Measurements from ENCODE around the gene E2F3.

The E2F3 gene

DNA sequence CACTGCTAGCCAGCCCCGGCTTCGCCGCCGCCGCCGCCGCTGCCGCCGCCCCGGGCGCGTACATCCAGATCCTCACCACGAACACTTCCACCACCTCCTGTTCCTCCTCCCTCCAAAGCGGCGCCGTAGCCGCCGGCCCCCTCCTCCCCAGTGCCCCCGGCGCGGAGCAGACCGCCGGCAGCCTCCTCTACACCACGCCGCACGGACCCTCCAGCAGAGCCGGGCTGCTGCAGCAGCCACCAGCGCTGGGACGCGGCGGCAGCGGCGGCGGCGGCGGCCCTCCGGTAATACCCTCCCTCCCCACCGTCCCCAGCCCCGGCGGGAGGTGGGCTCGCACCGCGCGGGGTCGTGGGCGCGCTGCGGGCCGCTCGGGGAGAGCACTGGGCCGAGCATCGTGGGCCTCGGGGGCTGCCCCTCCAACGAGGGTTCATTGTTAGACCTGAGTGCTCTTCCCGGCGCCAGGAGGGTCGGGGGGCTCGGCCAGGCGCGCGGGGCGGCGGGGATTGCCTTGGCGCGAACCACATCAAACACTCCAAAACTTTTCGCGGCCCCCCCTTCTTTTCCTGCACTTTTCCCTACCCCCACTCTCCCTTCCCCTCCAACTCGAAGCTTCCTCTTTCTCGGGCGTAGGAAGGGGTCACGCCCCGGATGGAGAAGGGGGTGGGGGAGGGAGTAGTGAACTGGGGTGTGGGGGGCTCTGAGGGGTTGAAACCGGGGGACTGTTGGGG lies 827 bp downstream of the E2F3 start:
- DNase-seq (ENCODE audit: low spot score) = peak; percentile 45

GRCh38 chr6:20403070-20403765 lies 1.5 kb downstream of the E2F3 start:
- DNase-seq (ENCODE audit: low spot score) = peak; percentile 72

- DNase-seq (ENCODE audit: low spot score) = peak; percentile 16
Observed at GRCh38 chr6:20403766-20404640, 2.3 kb downstream of the E2F3 start.

- peak; percentile 26 for DNase-seq (ENCODE audit: low spot score)
Observed at GRCh38 chr6:20404641-20405032, 3.0 kb downstream of the E2F3 start.

DNA sequence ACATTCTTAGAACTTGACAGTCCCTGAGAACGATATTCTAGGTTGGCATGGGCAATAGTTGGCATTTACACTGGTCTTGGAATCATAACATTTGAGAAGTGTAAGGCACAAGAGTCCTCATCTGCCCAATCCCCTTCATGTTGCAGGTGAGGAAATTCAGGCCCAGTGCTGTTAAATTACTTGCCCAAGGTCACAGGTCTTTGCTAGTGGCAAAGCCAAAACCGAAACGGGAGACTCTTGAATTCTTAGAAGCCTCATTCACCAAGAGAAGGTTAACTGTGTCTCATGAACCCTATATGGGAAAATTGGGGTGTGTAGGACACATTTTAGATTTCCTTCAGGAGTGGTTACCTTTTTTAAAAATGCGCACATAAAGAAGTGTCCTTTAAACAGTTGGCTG lies 7.2 kb downstream of the E2F3 start:
- DNase-seq (ENCODE audit: low spot score) = no peak

- DNase-seq (ENCODE audit: low spot score) = no peak
Observed at GRCh38 chr6:20409427-20409971, 7.8 kb downstream of the E2F3 start.

GRCh38 chr6:20411544-20411943 lies 9.9 kb downstream of the E2F3 start:
- no peak for DNase-seq (ENCODE audit: low spot score)

- no peak for DNase-seq (ENCODE audit: low spot score)
Observed at GRCh38 chr6:20411953-20412681, 10.4 kb downstream of the E2F3 start.

GRCh38 chr6:20412682-20413073 lies 11.0 kb downstream of the E2F3 start:
- DNase-seq (ENCODE audit: low spot score) = no peak

DNA sequence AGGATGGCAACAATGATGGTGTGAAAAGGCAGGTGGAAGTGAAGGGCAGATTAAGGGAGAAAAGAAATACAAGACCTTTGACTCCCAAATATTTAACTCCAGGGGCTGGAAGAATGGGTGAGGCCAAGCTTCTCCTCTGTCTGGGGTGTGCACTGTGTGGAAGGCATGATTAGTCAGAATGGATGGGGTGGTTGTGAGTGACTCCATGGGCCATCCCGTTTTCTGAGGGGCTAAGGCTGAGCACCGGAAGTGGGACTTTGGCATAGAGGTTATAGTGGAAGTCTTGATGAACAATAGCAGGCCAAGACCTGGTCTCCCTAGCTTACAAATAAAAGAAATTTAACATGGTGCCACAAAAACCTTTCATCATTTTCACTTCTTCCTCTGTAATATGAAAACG lies 12.1 kb downstream of the E2F3 start:
- DNase-seq (ENCODE audit: low spot score) = no peak

DNA sequence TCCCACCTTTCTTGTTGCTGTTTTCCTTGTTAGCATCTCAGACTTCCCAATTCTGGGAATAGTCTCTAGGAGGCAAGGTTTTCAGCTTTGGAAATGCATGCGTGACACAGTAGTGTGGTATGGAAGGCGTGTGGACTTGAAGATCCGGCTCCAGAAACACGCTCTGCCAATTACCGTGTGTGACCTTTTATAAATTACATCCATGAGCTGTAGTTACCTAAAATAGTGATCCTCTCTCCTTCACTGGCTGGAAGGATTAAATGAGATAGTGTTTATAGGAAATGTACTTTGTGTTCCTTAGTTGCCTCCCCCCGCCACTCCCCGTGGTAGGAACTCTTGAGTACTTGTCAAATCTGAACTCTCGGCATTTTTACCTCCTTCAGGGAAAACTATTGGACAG lies 13.0 kb downstream of the E2F3 start:
- no peak for DNase-seq (ENCODE audit: low spot score)

DNA sequence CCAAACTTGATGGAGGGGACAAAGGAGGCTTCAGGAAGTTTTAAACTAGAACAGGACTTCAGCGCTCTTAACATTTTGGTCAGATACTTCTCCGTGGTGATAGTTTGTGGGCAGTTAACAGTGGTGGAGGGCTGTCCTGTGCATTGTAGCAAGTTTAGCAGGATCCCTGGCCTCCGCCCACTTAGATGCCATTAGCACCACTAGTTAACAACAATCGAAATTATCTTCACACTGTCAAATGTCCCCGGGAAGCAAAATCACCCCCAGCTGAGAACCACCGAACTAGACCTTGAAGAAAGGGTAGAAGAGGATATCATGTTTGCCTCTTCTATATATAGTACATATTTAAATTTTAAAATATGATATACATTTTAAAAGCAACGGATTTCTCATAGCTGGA lies 13.6 kb downstream of the E2F3 start:
- no peak for DNase-seq (ENCODE audit: low spot score)

GRCh38 chr6:20415712-20416454 lies 14.2 kb downstream of the E2F3 start:
- no peak for DNase-seq (ENCODE audit: low spot score)

DNA sequence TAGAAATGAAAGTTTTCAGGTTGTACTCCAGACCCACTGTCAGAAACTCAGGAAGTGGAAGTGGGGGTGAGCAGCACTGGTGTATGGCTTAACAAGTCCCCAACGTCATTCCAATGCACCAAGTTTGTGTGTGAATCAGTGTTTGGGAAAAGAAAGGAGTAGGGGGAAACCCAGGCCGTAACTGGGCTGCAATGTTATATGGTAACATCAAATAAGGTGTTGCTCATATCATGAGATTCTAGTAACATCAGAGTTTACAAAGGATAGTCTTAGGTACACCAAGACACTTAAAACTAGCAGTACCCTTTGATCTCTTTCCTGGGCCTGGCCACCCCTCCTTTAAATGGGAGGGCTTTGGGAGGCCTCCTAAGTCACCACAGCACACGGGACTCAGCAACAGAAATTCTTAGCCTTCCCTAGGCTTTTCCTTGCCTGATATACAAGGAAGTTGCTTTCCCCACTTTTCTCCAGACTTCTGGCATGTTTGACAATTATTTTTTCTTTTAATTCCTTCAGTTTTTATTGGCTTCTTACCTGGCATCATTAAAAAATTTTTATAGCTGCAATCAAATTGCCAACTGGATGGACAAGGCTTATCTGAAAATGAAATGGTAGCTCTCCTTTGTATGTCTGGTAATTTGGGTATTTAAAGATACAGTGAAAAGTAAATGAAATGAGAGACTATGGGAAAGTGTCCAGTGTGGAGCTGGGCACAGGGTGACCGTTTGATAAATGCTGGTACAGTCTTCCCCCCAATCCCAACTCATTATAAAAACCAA lies 15.1 kb downstream of the E2F3 start:
- DNase-seq (ENCODE audit: low spot score) = no peak

DNA sequence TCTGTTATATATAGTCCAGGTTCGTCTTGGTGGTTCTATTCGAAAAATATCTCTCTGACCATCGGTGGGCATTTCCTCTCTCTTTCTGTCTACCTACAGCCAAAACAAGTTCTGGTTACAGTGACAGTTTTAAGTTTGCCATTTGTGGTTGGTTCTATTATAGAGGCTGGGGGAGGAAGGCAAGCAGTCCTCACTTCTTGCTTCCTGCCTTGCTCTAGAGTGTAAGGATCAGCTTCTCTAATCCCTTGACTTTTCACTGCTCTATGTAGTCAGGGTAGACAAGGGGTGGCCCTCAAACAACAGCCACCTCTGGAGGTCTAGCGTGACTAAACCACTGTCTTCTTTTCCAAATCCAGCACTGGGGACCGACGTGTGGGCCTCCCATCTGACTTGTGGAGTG lies 16.1 kb downstream of the E2F3 start:
- no peak for DNase-seq (ENCODE audit: low spot score)

GRCh38 chr6:20426177-20427082 lies 24.8 kb downstream of the E2F3 start:
- DNase-seq (ENCODE audit: low spot score) = no peak

GRCh38 chr6:20427856-20428255 lies 26.2 kb downstream of the E2F3 start:
- no peak for DNase-seq (ENCODE audit: low spot score)

DNA sequence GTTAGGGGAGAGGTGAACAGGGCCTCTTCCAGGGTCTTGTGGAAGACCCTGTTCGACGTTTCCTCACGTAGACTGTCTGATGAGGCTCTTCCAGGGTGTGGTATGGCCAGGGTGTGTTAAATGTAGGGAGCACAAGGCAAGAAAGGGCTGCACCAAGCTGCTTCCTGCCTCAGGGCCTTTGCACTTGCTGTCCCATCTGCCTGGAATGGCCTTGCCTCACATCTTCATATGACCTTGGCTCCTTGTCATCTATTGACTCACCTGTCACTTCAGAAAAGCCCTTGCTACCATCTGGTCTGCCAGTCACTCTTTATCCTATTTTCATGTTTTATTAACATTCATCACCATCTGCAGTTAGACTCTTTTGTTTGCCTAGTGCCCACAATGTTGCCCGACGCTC lies 31.0 kb downstream of the E2F3 start:
- no peak for DNase-seq (ENCODE audit: low spot score)

DNA sequence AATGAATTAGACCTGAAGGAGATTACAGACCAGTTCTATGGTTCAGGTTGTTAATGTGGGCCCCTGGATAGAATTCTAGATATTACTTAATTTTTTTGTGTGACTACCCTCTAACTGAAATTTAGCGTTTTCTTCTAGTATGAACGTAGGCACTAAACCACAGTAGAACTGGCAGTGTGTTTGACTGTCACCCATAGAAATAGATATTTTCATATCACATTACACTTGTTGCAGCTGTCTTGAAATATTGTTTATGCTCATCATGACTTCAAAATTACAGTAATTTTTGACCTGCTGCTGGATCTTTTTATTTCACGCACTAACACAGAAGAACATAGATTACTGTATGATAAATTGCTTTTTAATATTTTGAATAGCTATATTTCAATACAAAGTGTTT lies 31.6 kb downstream of the E2F3 start:
- DNase-seq (ENCODE audit: low spot score) = no peak
